SHP77 treated with DMSO at 0.1 percent for 48 hours (cell line): Measurements from ENCODE around the gene SH3BP2.

Source experiments
- DNase-seq: peaks from one replicate; lab custom pipeline; 2025; lab: John Stamatoyannopoulos, UW

SH3BP2 gene

GRCh38 chr4:2792711-2793585 lies at the start of gene SH3BP2:
TSS of gene SH3BP2 (plus strand) at chr4:2793085. CDS start at chr4:2820618, 27,533 bp downstream.
- DNase-seq: no peak

- no peak for DNase-seq
Measured at GRCh38 chr4:2743518-2744445, 49.1 kb upstream of the SH3BP2 start.

GRCh38 chr4:2744576-2745270 lies 48.2 kb upstream of the SH3BP2 start:
- no peak for DNase-seq

GRCh38 chr4:2745516-2745915 lies 47.4 kb upstream of the SH3BP2 start:
- DNase-seq: no peak

- DNase-seq: no peak
Measured at GRCh38 chr4:2745981-2746806, 46.7 kb upstream of the SH3BP2 start.

- DNase-seq: no peak
Measured at GRCh38 chr4:2746891-2747695, 45.8 kb upstream of the SH3BP2 start.

GRCh38 chr4:2750719-2751605 lies 41.9 kb upstream of the SH3BP2 start:
- DNase-seq: no peak

GRCh38 chr4:2753436-2753835 lies 39.4 kb upstream of the SH3BP2 start:
- DNase-seq: no peak

DNA sequence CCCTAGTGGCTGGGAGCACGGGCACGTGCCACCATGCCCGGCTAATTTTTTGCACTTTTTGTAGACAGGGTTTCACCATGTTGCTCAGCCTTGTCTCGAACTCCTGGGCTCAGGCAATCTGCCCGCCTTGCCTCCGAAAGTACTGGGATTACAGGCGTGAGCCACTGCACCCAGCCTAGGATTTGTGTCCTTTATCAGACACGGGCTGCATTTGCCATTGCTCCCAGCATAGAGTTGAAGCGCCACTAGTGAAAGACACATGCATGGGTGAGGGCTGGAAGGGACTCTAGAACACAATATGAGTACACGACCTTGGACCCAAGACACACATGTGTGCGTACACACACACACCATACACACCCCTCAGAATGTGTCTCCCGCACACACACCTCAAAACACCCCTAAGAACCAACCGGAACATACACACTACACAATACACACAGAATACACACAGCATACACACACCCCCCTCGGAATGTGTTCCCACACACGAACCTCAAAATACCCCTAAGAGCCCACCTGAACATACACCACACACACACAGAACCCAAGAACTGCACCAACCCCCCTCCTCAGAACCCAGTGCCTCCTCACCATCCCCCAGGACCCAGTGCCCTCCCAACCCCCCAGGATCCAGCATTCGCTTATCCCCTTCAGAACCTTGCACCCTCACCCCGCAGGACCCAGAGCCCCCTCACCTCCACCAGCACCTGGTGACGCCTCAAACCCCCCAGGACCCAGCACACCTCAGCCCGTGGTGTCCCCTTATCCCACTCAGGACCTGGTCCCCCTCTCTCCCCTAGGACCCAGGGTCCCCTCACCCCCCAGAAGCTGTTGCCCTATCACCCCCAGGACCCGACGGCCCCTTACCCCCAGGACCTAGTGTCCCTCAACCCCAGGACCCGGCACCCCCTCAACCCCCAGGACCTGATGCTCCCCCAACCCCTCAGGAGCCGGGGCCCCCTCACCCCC lies 37.8 kb upstream of the SH3BP2 start:
- no peak for DNase-seq

- DNase-seq: no peak
Measured at GRCh38 chr4:2755821-2756690, 36.8 kb upstream of the SH3BP2 start, which contains the start of gene TNIP2. TSS of gene TNIP2 (minus strand) at chr4:2756336. CDS start at chr4:2756289, 47 bp downstream.

- DNase-seq: no peak
Measured at GRCh38 chr4:2756691-2757350, 36.1 kb upstream of the SH3BP2 start.

GRCh38 chr4:2757426-2757825 lies 35.5 kb upstream of the SH3BP2 start:
- DNase-seq: no peak

DNA sequence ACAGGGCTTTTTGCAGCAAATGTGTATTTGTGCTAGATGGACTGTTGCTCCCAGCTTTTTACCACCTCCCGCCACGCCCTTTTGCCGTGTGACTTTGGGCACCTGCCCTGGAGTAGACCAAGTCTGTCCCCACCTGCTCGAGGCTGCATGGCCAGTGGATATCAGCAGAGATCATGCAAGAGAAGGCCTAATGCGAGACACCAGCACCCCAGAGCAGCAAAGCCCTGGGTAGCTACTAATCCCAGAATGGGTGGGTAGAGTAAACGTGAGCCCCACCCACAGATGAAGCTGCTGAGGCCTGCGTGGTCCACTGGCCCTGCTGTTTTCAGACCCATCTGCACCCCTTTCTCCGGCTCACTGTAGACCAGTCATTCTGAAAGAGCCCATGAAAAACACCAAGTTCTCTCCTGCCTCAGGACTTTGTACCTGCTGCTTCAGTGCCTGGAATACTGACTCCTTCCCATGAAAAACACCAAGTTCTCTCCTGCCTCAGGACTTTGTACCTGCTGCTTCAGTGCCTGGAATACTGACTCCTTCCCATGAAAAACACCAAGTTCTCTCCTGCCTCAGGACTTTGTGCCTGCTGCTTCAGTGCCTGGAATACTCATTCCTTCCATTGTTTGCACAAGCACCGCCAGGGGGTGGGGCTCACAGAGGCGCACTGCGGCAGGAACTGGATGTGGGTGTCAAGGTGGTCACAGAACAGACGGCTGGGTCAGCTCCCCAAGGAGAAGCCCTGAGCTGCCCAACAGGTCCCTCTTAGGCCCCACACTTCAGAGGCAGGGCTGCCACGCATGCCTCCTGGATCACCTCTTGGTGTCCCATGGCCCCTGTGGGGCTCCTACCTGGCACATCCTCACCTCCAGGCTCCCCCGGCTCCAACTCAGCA lies 31.6 kb upstream of the SH3BP2 start:
- DNase-seq: no peak

- no peak for DNase-seq
Measured at GRCh38 chr4:2762048-2762447, 30.8 kb upstream of the SH3BP2 start.
